GM18526 (cell line): ENCODE measurements around the gene PRKCA.

Source experiments
- POLR2A ChIP-seq: IDR thresholded peaks from 3 replicates; pipeline ENCODE4 v1.6.1; 2011; ENCODE audit not compliant: insufficient read length; ENCODE audit errors: extremely low read depth

Gene PRKCA

GRCh38 chr17:66301864-66302741 is at the start of gene PRKCA:
PRKCA (plus strand) TSS chr17:66302613.
- no peak for TF ChIP-seq POLR2A

- TF ChIP-seq POLR2A, result no peak
Observed at GRCh38 chr17:66255112-66255511, 47.3 kb upstream of the PRKCA start.

GRCh38 chr17:66255527-66255971 is 46.9 kb upstream of the PRKCA start:
- TF ChIP-seq POLR2A, result no peak

- TF ChIP-seq POLR2A, result no peak
Observed at GRCh38 chr17:66260275-66260674, 42.1 kb upstream of the PRKCA start.

GRCh38 chr17:66260688-66261087 is 41.7 kb upstream of the PRKCA start:
- TF ChIP-seq POLR2A, result no peak

- no peak for TF ChIP-seq POLR2A
Observed at GRCh38 chr17:66262767-66263166, 39.6 kb upstream of the PRKCA start.

GRCh38 chr17:66264696-66265095 is 37.7 kb upstream of the PRKCA start:
- TF ChIP-seq POLR2A, result no peak

GRCh38 chr17:66268247-66268927 is 34.0 kb upstream of the PRKCA start:
- TF ChIP-seq POLR2A, result no peak

GRCh38 chr17:66270106-66270505 is 32.3 kb upstream of the PRKCA start:
- TF ChIP-seq POLR2A, result no peak

GRCh38 chr17:66271512-66271911 is 30.9 kb upstream of the PRKCA start:
- no peak for TF ChIP-seq POLR2A

GRCh38 chr17:66272811-66273585 is 29.4 kb upstream of the PRKCA start:
- no peak for TF ChIP-seq POLR2A

- TF ChIP-seq POLR2A, result no peak
Observed at GRCh38 chr17:66273586-66273848, 28.9 kb upstream of the PRKCA start.

GRCh38 chr17:66275651-66276050 is 26.8 kb upstream of the PRKCA start:
- TF ChIP-seq POLR2A, result no peak

GRCh38 chr17:66276328-66276937 is 26.0 kb upstream of the PRKCA start:
- no peak for TF ChIP-seq POLR2A

- no peak for TF ChIP-seq POLR2A
Observed at GRCh38 chr17:66277191-66277590, 25.2 kb upstream of the PRKCA start.
